ENCODE measurements around the gene AK1.

The AK1 gene

DNA sequence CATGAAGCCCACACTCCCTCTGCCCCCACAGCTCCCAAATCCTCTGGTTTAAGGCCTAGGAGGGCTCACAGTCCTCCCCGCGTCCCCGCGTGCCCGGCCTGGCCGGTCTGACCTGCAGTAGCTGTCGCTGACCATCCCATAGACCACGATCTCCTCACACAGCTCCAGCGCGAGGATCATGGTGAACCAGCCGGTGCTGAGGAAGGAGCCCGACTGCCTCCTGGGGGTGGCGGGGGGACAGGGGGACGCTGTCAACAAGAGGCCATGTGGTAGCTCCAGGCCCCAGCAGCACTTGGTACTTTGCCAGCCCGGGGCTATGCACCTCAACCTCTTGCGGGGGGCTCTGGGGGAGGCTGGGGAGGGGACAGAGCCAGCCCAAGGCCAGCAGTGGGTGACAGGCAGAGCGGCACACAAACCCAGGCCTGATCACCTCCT lies 32.4 kb upstream of the AK1 start:
- Histone ChIP-seq H3K27me3 (ENCODE audit: control insufficient read depth, insufficient read depth, low read length) (no peaks in the 10 kb centered on the region), H3K36me3 (ENCODE audit: control insufficient read depth, insufficient read depth, low read length) (peaks cover 11% of the 10 kb centered on the region; the same call in 1 of the 2 replicates), H3K27ac (ENCODE audit: low read length) (no peak overlapping the region), H3K4me3 (ENCODE audit: low read length) (no peak overlapping the region), H3K9me3 (ENCODE audit: control insufficient read depth, insufficient read depth, low read length) (no peaks in the 10 kb centered on the region), H3K4me1 (ENCODE audit: control insufficient read depth, insufficient read depth, low read length) (no peaks in the 10 kb centered on the region; the same call in 1 of the 2 replicates)
- no peak for DNase-seq (ENCODE audit: low read depth, low spot score)
- no CpG with 5 or more reads among the region's 17 CpGs for WGBS (ENCODE audit: insufficient coverage, insufficient read length)

DNA sequence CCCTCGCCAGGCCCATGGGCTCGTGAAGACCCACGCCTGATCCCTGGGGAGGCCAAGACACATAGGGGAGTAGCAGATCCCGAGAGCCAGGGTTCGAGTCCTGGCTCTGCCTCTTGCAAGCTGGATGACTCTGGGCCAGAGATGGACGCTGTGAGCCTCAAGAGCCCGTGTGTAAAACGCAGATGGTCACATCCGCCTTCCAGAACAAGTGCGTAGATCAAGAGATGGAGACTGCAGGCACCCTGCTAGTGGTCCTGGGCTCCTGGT lies 31.1 kb upstream of the AK1 start:
- Histone ChIP-seq H3K4me3 (ENCODE audit: low read length) (no peak overlapping the region), H3K9me3 (ENCODE audit: control insufficient read depth, insufficient read depth, low read length) (no peaks in the 10 kb centered on the region), H3K4me1 (ENCODE audit: control insufficient read depth, insufficient read depth, low read length) (no peaks in the 10 kb centered on the region; the same call in none of the 2 replicates), H3K27me3 (ENCODE audit: control insufficient read depth, insufficient read depth, low read length) (no peaks in the 10 kb centered on the region), H3K36me3 (ENCODE audit: control insufficient read depth, insufficient read depth, low read length) (peaks cover 11% of the 10 kb centered on the region; the same call in 1 of the 2 replicates), H3K27ac (ENCODE audit: low read length) (no peak overlapping the region)
- no CpG with 5 or more reads among the region's 10 CpGs for WGBS (ENCODE audit: insufficient coverage, insufficient read length)
- no peak for DNase-seq (ENCODE audit: low read depth, low spot score)

DNA sequence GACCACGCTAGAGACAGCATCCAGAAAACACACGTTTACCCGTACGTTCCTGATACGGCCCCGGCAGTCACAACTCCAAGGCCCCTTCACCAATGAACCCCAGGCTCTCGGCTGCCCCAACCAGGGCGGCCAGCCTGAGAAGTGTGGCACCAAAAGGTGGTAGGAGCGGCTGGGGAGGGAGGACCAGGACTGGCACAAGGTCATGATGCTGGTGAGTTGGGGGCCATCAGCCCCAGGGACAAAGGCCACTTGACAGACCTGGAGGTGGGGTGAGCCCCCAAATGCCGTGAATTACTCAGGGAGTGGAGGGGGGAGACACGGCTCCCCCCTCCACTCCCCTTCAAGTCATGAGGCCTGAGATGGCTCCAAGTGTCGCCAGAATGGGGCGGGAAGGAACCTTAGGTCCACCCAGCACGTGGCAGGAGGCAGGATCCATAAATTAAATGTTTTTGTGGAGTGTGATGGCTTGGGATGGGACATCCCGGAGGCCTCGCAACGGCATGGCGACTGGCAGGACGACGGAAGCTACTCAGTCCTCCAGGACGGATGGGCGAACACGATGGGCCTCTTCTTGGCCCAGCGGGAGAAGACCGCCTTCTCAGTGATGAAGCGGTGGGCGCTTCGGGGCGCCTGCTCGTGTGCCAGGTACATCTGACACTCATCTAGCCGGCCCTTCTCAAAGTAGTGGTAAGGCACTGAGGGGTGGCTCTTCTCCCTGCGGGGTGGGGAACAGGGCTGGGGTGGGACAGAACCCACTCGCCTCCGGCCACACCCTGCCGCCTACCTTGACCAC lies 30.6 kb upstream of the AK1 start:
- no CpG with 5 or more reads among the region's 35 CpGs for WGBS (ENCODE audit: insufficient coverage, insufficient read length)
- no peaks in the 10 kb centered on the region; the same call in none of the 2 replicates for H3K4me1 ChIP-seq (ENCODE audit: control insufficient read depth, insufficient read depth, low read length)

DNA sequence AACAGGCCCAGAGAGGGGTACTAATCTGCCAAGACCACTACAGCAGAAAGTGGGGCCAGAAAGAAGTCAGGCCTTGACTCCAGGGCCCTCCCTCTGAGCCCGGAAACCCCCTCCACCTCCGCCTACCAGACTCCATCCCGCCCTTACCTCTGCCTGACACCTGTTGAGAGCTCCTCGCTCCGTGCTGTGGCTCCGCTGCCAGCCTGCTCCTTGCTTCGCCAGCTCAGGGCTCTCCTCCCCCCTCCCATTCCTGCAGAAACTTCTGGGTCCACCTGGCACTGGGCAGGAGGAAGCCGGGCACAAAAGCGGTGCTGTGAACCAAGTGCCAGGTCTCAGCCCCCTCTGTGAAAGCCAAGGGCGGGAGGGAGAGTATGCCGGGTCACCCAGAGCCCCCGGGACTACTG lies 28.3 kb upstream of the AK1 start:
- Histone ChIP-seq H3K27me3 (ENCODE audit: control insufficient read depth, insufficient read depth, low read length) (no peaks in the 10 kb centered on the region), H3K4me1 (ENCODE audit: control insufficient read depth, insufficient read depth, low read length) (no peaks in the 10 kb centered on the region; the same call in none of the 2 replicates), H3K36me3 (ENCODE audit: control insufficient read depth, insufficient read depth, low read length) (peaks cover 3% of the 10 kb centered on the region; the same call in 1 of the 2 replicates), H3K27ac (ENCODE audit: low read length) (no peak overlapping the region), H3K4me3 (ENCODE audit: low read length) (no peak overlapping the region), H3K9me3 (ENCODE audit: control insufficient read depth, insufficient read depth, low read length) (no peaks in the 10 kb centered on the region)
- WGBS (ENCODE audit: insufficient coverage, insufficient read length), result no CpG with 5 or more reads among the region's 12 CpGs
- no peak for DNase-seq (ENCODE audit: low read depth, low spot score)

More for the DNA sequence above, 30.6 kb upstream of the AK1 start:
- Histone ChIP-seq H3K36me3 (ENCODE audit: control insufficient read depth, insufficient read depth, low read length) (peaks cover 11% of the 10 kb centered on the region; the same call in 1 of the 2 replicates), H3K4me3 (ENCODE audit: low read length) (no peak overlapping the region), H3K9me3 (ENCODE audit: control insufficient read depth, insufficient read depth, low read length) (no peaks in the 10 kb centered on the region), H3K27me3 (ENCODE audit: control insufficient read depth, insufficient read depth, low read length) (no peaks in the 10 kb centered on the region), H3K27ac (ENCODE audit: low read length) (no peak overlapping the region)
- no peak for DNase-seq (ENCODE audit: low read depth, low spot score)

DNA sequence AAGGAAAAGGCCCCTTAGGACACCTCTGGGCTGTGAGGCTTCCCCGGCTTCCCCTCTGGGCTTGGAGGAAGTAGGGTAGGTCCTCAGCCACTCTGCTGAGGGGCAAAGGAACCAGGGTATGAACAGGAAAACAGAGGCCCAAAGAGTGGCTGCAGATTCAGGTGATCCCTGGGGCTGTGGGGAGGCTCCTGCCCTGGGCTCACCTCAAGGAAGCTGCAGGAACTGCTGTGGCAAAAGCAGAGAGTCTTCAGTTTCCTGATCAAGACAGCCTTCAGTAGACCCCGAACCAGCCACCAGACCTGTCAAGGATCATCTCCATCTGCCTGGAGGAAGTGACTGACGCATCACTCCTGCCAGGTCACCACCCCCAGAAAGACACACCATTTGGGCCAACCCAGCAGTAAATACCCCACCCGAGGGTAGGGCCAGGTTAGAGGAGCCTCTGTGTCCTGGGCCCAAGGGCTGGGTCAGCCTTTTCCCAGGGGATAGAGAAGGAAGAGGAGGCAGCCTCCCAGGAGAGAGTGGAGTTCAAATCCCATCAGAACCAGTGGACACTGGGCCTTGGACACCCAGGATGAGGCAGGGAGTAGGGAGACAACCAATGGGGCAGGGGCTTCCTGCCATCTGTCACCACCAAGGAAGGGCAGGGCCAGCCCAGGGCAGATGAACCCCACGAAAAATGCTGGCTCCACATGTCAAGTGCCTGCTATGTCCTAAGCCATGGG lies 27.7 kb upstream of the AK1 start:
- Histone ChIP-seq H3K4me3 (ENCODE audit: low read length) (no peak overlapping the region), H3K27me3 (ENCODE audit: control insufficient read depth, insufficient read depth, low read length) (no peaks in the 10 kb centered on the region), H3K4me1 (ENCODE audit: control insufficient read depth, insufficient read depth, low read length) (no peaks in the 10 kb centered on the region; the same call in none of the 2 replicates), H3K9me3 (ENCODE audit: control insufficient read depth, insufficient read depth, low read length) (no peaks in the 10 kb centered on the region), H3K27ac (ENCODE audit: low read length) (no peak overlapping the region), H3K36me3 (ENCODE audit: control insufficient read depth, insufficient read depth, low read length) (peaks cover 3% of the 10 kb centered on the region; the same call in 1 of the 2 replicates)
- DNase-seq (ENCODE audit: low read depth, low spot score), result no peak
- no CpG with 5 or more reads among the region's 5 CpGs for WGBS (ENCODE audit: insufficient coverage, insufficient read length)

DNA sequence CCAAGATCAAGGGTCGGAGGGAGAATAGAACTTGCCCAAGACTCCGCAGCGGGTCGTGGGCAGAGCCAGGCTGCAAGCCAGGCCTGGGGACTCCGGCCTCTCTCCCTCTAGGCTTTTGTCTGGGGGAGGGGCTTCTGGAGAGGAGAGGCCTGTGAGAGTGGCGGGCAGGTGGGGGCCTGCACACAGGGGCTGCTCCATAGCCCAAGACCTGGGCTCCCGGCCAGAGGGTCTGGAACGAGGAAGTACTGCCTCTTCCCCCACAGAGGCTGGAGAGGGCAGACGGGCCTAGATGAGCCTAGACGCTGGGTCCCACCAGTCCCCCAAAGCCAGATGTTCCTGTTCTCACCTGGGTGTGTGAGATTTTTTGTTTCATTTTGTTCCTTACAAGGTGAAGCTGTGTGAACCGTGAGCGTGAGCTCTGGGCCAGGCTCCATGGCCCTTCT lies 27.1 kb upstream of the AK1 start:
- Histone ChIP-seq H3K27me3 (ENCODE audit: control insufficient read depth, insufficient read depth, low read length) (no peaks in the 10 kb centered on the region), H3K27ac (ENCODE audit: low read length) (no peak overlapping the region), H3K4me3 (ENCODE audit: low read length) (no peak overlapping the region), H3K36me3 (ENCODE audit: control insufficient read depth, insufficient read depth, low read length) (peaks cover 3% of the 10 kb centered on the region; the same call in 1 of the 2 replicates), H3K9me3 (ENCODE audit: control insufficient read depth, insufficient read depth, low read length) (no peaks in the 10 kb centered on the region), H3K4me1 (ENCODE audit: control insufficient read depth, insufficient read depth, low read length) (peaks cover 2% of the 10 kb centered on the region)
- no CpG with 5 or more reads among the region's 12 CpGs for WGBS (ENCODE audit: insufficient coverage, insufficient read length)
- no peak for DNase-seq (ENCODE audit: low read depth, low spot score)

DNA sequence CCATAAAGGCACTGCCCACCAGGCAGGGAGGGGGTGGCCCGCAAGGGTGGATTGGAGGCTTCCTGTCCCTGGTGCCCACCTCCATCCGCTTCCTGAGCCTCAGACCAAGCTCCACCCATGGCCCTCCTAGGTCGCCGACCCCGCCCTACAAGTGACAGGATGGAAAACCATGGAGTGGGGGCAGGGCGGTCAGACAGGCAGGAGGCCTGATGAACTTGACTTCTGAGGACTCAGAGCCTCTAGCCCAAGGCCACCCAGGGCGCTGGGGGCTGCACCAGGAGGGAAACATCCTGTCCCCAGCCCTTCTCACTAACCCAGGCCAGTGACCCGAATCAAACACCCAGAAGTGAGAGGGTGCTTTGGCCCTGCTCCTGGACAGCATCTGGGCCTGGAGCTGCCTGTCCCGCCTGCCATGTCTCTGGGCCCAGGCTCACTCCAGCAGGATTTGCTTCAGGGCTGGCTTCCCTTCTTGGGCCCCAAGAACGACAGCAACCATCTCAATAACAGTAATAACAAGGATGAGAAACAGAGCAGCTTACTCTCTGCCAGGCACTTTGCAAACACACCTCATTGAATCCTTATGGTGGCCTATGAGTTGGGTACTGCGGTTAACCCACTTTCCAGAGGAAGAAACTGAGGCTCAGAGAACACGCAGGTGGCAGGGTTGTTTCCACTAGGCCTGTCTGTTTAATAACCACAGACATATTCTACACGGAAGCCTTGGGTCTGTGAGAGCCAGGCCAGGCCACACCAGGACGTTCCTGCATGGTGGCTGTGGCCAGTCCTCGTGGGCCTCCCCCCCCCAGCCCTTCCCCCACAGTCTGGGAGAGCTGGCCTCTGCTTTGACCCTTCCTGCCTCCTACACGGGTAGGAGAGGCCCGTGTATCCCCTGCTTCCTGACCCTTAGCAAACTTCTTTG lies 26.3 kb upstream of the AK1 start:
- Histone ChIP-seq H3K4me1 (ENCODE audit: control insufficient read depth, insufficient read depth, low read length) (peaks cover 2% of the 10 kb centered on the region), H3K27ac (ENCODE audit: low read length) (no peak overlapping the region), H3K4me3 (ENCODE audit: low read length) (no peak overlapping the region), H3K27me3 (ENCODE audit: control insufficient read depth, insufficient read depth, low read length) (no peaks in the 10 kb centered on the region), H3K9me3 (ENCODE audit: control insufficient read depth, insufficient read depth, low read length) (no peaks in the 10 kb centered on the region), H3K36me3 (ENCODE audit: control insufficient read depth, insufficient read depth, low read length) (peaks cover 3% of the 10 kb centered on the region; the same call in 1 of the 2 replicates)
- no peak for DNase-seq (ENCODE audit: low read depth, low spot score)
- WGBS (ENCODE audit: insufficient coverage, insufficient read length), result no CpG with 5 or more reads among the region's 17 CpGs

DNA sequence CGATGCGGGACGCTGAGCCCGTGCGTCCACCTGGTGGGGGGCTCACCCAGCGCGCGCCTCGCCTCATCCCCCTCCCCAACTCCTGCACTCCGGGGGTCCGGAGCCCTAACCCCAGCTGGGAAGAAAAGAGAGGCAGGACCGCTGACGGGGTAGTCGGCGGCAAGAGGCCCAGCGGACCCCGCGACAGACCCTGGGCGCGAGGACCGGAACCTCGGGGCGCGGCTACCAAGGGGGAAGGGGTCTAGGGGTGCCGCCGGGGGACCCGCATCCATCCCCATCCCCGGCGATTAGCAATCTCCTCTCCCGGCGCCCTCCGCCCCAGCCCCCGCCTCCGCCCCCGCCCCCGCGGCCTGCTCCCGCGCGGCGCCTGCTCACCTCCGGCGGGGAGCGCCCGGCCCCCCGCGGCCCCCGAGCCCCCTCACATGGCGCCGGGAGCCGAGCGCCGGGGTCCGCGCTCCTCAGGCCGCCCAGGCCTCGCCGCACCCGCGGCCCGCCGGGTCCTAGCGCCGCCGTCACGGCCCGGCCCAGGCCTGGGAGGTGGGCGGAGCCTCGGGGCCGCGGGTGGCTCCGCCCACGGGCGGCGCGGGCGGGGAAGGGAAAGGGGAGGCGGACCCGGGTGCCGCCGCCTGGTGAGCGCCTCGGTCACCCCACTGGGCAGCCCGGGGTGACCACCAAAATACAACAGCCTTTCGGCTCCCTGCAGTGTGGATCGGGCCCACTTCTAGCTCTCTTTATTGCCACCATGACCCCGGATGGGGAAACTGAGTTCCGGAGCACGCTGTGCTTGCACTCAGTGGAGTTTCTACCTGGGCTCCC lies 21.9 kb upstream of the AK1 start, which contains the start of gene ST6GALNAC6:
Gene ST6GALNAC6 (minus strand): TSS at position 476 of the 816 bp plus-strand sequence. CDS start 1,622 bp downstream, outside the sequence.
- Histone ChIP-seq H3K4me1 (ENCODE audit: control insufficient read depth, insufficient read depth, low read length) (peaks cover 4% of the 10 kb centered on the region), H3K27ac (ENCODE audit: low read length) (no peak within 1 kb of the TSS), H3K4me3 (ENCODE audit: low read length) (peak within 1 kb of the TSS; percentile 89)

DNA sequence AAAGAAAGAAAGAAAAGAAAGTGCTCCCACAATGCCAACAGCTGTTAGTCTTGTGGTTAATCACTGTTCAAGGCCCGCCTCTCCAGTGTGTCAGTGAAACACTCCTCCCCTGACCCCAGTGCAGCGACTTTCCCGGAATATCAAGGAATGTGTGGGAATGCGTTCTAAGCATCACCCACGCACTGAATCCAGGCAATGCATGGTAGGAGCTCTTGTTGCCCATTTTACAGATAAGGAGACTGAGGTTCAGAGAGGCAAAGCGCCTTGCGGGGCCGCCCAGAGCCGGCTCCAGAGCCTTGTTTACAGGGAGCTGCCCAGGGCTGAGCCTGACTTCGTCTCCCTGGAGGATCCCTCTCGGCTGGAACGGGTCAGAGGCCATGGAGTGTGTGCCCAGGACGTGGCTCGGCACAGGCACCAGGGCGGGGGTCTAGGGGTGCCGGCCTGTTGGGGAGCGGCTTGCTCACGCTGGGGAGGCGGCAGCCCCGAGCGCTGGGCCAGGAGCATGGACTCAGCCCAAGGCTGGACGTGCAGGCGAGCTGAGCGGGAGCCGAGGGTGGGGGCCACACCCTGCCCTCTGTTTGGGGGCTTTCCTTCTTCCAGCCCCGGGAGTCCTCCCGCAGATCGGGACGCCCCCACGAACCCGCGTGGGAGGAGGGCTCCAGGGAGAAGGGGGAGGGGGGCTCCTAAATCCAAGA lies 21.1 kb upstream of the AK1 start:
- peaks cover 17% of the 10 kb centered on the region; the same call in 1 of the 2 replicates for H3K36me3 ChIP-seq (ENCODE audit: control insufficient read depth, insufficient read depth, low read length)
- H3K27ac ChIP-seq (ENCODE audit: low read length), result no peak overlapping the region
- peaks cover 4% of the 10 kb centered on the region for H3K4me1 ChIP-seq (ENCODE audit: control insufficient read depth, insufficient read depth, low read length)
- no peak for DNase-seq (ENCODE audit: low read depth, low spot score)
- no peaks in the 10 kb centered on the region for H3K27me3 ChIP-seq (ENCODE audit: control insufficient read depth, insufficient read depth, low read length)
- peak overlapping the region; percentile 89 for H3K4me3 ChIP-seq (ENCODE audit: low read length)
- WGBS (ENCODE audit: insufficient coverage, insufficient read length), result no CpG with 5 or more reads among the region's 32 CpGs
- H3K9me3 ChIP-seq (ENCODE audit: control insufficient read depth, insufficient read depth, low read length), result no peaks in the 10 kb centered on the region

More for the DNA sequence above, 21.9 kb upstream of the AK1 start, which contains the start of gene ST6GALNAC6:
- WGBS (ENCODE audit: insufficient coverage, insufficient read length), result no CpG with 5 or more reads among the region's 89 CpGs
- Histone ChIP-seq H3K9me3 (ENCODE audit: control insufficient read depth, insufficient read depth, low read length) (no peaks in the 10 kb centered on the region), H3K27me3 (ENCODE audit: control insufficient read depth, insufficient read depth, low read length) (no peaks in the 10 kb centered on the region), H3K36me3 (ENCODE audit: control insufficient read depth, insufficient read depth, low read length) (peaks cover 9% of the 10 kb centered on the region; the same call in 1 of the 2 replicates)
- DNase-seq (ENCODE audit: low read depth, low spot score), result no peak

All from iPS DF 6.9 (cell line).